Measurements from ENCODE around the gene MED13.
A peak's percentile ranks its signal among the peaks of the same experiment; 100 is the strongest.

MED13 gene

DNA sequence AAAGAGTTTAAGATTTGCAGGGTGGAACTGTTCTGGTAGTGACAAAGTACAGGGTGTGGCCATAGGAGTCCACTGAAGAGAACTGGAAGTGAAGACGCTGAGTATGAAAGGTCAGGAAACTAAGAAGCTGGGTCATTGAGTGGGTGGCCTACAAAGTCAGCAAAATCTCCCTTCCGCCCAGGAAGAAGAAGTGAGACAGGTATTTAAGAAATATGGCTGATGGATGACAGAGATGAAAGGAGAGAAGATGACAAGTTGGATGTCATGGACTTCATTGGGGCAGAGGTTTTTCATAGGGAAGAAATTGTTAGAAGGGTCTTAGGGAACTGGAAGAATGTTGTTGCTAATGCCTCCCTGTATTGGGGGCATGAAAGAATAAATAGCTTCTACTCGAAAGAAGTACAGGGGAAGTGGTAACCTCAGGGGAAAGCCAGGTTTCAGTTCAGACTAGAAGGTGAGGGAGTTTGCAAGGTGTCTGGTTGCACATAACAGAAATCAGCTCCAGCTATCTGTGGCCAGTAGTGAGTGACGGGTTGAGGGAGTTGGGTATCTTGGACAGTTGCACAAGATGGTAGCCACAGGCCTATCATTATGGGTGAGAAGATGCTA lies 33.6 kb upstream of the MED13 start:
- no peak overlapping the region for H3K4me3 Mint-ChIP-seq
- ATAC-seq (peak; percentile 68), DNase-seq (no peak)
- H3K36me3 Mint-ChIP-seq (ENCODE audit: low read depth), result no peaks in the 10 kb centered on the region
- peak overlapping the region; percentile 24 for H3K27ac Mint-ChIP-seq
- no peaks in the 10 kb centered on the region for H3K9me3 Mint-ChIP-seq
- peaks cover 4% of the 10 kb centered on the region for H3K27me3 Mint-ChIP-seq
- H3K4me1 Mint-ChIP-seq, result peaks cover 18% of the 10 kb centered on the region

GRCh38 chr17:62096401-62096670 lies 31.3 kb upstream of the MED13 start:
- no peak for DNase-seq
- Mint-ChIP-seq H3K27ac (no peak overlapping the region), H3K4me3 (no peak overlapping the region), H3K36me3 (ENCODE audit: low read depth) (no peaks in the 10 kb centered on the region), H3K27me3 (peaks cover 4% of the 10 kb centered on the region), H3K9me3 (no peaks in the 10 kb centered on the region), H3K4me1 (peaks cover 27% of the 10 kb centered on the region)
- ATAC-seq, result no peak

GRCh38 chr17:62094175-62094574 lies 29.1 kb upstream of the MED13 start:
- DNase-seq, result no peak
- Mint-ChIP-seq H3K4me3 (no peak overlapping the region), H3K27me3 (peaks cover 4% of the 10 kb centered on the region), H3K4me1 (peaks cover 26% of the 10 kb centered on the region), H3K27ac (no peak overlapping the region), H3K36me3 (ENCODE audit: low read depth) (no peaks in the 10 kb centered on the region), H3K9me3 (no peaks in the 10 kb centered on the region)
- ATAC-seq, result no peak

- H3K27me3 Mint-ChIP-seq, result peaks cover 4% of the 10 kb centered on the region
- DNase-seq (no peak), ATAC-seq (peak; percentile 100)
- no peak overlapping the region for H3K27ac Mint-ChIP-seq
- no peak overlapping the region for H3K4me3 Mint-ChIP-seq
- H3K36me3 Mint-ChIP-seq (ENCODE audit: low read depth), result no peaks in the 10 kb centered on the region
- H3K4me1 Mint-ChIP-seq, result peaks cover 19% of the 10 kb centered on the region
- H3K9me3 Mint-ChIP-seq, result no peaks in the 10 kb centered on the region
Observed at GRCh38 chr17:62093188-62094155, 28.4 kb upstream of the MED13 start.

- Mint-ChIP-seq H3K27me3 (peaks cover 3% of the 10 kb centered on the region), H3K27ac (no peak overlapping the region), H3K4me3 (no peak overlapping the region), H3K36me3 (ENCODE audit: low read depth) (no peaks in the 10 kb centered on the region), H3K4me1 (peaks cover 15% of the 10 kb centered on the region), H3K9me3 (no peaks in the 10 kb centered on the region)
- no peak for ATAC-seq
- DNase-seq, result no peak
Observed at GRCh38 chr17:62092784-62093183, 27.7 kb upstream of the MED13 start.

DNA sequence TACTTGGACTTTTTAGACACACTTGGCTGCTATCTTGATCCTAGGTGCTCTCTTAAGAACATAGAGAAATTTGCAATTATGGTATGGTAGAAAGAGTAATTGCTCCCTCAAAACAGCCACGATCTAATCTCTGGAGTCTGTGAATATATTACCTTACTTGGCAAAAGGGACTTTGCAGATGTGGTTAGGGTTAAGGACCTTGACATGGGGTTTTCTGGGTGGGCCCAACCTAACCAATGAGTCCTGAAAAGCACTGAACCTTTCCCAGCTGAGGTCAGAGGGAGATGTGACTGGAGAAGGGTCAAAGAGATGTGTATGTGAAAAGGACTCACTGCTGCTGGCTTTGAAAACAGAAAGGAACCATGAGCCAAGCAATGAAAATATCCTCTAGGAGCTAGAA lies 26.7 kb upstream of the MED13 start:
- DNase-seq, result no peak
- H3K27me3 Mint-ChIP-seq, result no peaks in the 10 kb centered on the region
- peaks cover 12% of the 10 kb centered on the region for H3K4me1 Mint-ChIP-seq
- no peaks in the 10 kb centered on the region for H3K9me3 Mint-ChIP-seq
- H3K4me3 Mint-ChIP-seq, result no peak overlapping the region
- H3K36me3 Mint-ChIP-seq (ENCODE audit: low read depth), result no peaks in the 10 kb centered on the region
- no peak for ATAC-seq
- no peak overlapping the region for H3K27ac Mint-ChIP-seq

GRCh38 chr17:62090868-62091267 lies 25.8 kb upstream of the MED13 start:
- Mint-ChIP-seq H3K4me3 (no peak overlapping the region), H3K27me3 (no peaks in the 10 kb centered on the region), H3K9me3 (no peaks in the 10 kb centered on the region), H3K36me3 (ENCODE audit: low read depth) (no peaks in the 10 kb centered on the region), H3K4me1 (peaks cover 14% of the 10 kb centered on the region), H3K27ac (no peak overlapping the region)
- DNase-seq (no peak), ATAC-seq (no peak)

- Mint-ChIP-seq H3K4me1 (peaks cover 19% of the 10 kb centered on the region), H3K36me3 (ENCODE audit: low read depth) (no peaks in the 10 kb centered on the region), H3K27ac (no peak overlapping the region), H3K4me3 (no peak overlapping the region), H3K27me3 (no peaks in the 10 kb centered on the region), H3K9me3 (no peaks in the 10 kb centered on the region)
- DNase-seq (no peak), ATAC-seq (no peak)
Observed at GRCh38 chr17:62090021-62090824, 25.1 kb upstream of the MED13 start.

DNA sequence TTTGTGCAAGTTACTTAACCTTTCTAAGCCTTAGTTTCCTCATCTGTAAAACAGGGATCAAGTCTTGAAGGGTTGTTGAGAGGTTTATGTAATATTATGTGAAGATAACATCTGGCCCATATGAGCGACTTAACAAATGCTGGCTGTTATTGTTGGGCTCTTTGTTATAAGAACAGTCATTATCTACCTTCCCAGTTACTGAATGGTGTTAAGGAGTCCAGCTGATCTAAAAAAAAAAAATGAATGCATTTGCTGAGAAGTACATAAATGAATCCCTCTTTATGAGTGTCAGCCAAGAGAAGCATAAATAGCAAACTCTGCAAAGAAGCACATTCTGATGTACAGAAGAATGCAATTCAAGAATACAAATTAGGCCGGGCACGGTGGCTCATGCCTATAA lies 24.3 kb upstream of the MED13 start:
- Mint-ChIP-seq H3K36me3 (ENCODE audit: low read depth) (no peaks in the 10 kb centered on the region), H3K27ac (no peak overlapping the region), H3K27me3 (no peaks in the 10 kb centered on the region), H3K4me1 (peaks cover 23% of the 10 kb centered on the region), H3K9me3 (no peaks in the 10 kb centered on the region), H3K4me3 (no peak overlapping the region)
- DNase-seq (no peak), ATAC-seq (no peak)

- no peak for DNase-seq
- H3K4me1 Mint-ChIP-seq, result peaks cover 11% of the 10 kb centered on the region
- ATAC-seq, result no peak
- H3K4me3 Mint-ChIP-seq, result no peak overlapping the region
- H3K36me3 Mint-ChIP-seq (ENCODE audit: low read depth), result no peaks in the 10 kb centered on the region
- no peak overlapping the region for H3K27ac Mint-ChIP-seq
- H3K9me3 Mint-ChIP-seq, result no peaks in the 10 kb centered on the region
- no peaks in the 10 kb centered on the region for H3K27me3 Mint-ChIP-seq
Observed at GRCh38 chr17:62086737-62087136, 21.7 kb upstream of the MED13 start.

DNA sequence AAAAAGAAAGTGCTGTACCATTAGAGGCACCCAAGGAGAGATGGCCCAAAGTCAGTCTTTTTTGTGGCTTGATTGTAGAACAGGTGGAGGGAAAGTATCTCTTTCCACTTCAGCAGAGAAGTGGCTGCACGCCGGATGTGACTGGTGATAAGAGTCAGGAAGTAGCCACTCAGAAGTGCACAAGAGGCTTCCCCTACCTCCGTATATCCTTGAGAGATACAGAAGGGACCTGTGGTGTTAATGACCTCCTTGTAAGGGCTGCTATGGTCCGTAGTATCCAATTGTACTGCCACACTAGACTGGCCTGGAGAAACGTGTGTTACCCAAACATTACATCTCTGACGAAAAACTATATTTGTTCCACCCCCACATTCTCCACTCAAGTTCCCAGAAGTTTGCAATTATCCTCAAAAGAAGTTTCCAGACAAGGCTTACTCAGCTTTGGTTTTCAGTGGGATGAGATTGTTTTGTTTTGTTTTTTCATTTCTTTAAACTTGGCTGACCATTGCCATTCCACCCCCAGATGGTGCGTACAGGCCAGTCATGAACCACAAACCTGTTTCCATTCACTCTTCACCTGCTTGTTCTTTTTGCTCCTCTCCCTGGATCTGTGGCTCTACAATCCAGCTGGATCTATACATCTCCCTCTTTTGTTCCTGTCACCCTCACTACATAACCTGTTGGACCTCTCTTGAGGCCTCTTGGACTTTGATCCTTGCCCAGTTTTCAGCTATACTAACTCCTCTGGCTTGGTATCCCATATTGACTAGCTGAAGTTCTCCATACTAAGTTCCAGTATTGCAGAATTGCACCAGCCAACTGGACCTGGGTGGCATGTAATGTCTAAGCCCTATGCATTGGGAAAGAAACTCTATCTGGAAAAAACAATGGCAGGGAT lies 20.7 kb upstream of the MED13 start:
- ATAC-seq (peak; percentile 57), DNase-seq (no peak)
- H3K9me3 Mint-ChIP-seq, result no peaks in the 10 kb centered on the region
- H3K4me1 Mint-ChIP-seq, result peaks cover 11% of the 10 kb centered on the region
- no peak overlapping the region for H3K27ac Mint-ChIP-seq
- no peaks in the 10 kb centered on the region for H3K36me3 Mint-ChIP-seq (ENCODE audit: low read depth)
- H3K27me3 Mint-ChIP-seq, result no peaks in the 10 kb centered on the region
- no peak overlapping the region for H3K4me3 Mint-ChIP-seq

GRCh38 chr17:62084585-62084984 lies 19.5 kb upstream of the MED13 start:
- ATAC-seq (no peak), DNase-seq (no peak)
- no peaks in the 10 kb centered on the region for H3K9me3 Mint-ChIP-seq
- peaks cover 1% of the 10 kb centered on the region for H3K27me3 Mint-ChIP-seq
- peaks cover 11% of the 10 kb centered on the region for H3K4me1 Mint-ChIP-seq
- no peaks in the 10 kb centered on the region for H3K36me3 Mint-ChIP-seq (ENCODE audit: low read depth)
- H3K4me3 Mint-ChIP-seq, result no peak overlapping the region
- H3K27ac Mint-ChIP-seq, result no peak overlapping the region

- Mint-ChIP-seq H3K4me1 (peaks cover 11% of the 10 kb centered on the region), H3K27ac (no peak overlapping the region), H3K36me3 (ENCODE audit: low read depth) (no peaks in the 10 kb centered on the region), H3K27me3 (peaks cover 3% of the 10 kb centered on the region), H3K4me3 (no peak overlapping the region), H3K9me3 (no peaks in the 10 kb centered on the region)
- no peak for ATAC-seq
- no peak for DNase-seq
Observed at GRCh38 chr17:62083651-62084050, 18.6 kb upstream of the MED13 start.

DNA sequence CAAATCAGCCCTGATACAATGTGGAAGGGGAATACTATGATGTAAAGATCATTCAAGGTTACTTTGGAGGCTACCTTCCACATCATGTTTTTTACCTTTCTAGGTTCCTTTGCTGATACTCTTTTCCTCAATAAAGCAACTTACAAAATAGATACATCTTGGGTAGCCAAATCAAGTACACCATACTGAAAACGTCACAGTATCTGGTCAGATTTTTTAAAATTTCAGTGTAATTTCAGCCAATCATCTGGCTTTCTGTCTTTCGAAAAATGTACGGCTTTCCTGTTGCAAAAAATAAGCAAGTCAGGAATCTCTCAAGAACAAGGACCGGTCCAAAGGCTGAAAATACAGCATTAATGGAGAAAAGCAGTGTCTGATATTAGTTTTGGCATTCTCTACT lies 15.6 kb upstream of the MED13 start:
- no peak for ATAC-seq
- H3K27me3 Mint-ChIP-seq, result peaks cover 12% of the 10 kb centered on the region
- H3K4me1 Mint-ChIP-seq, result peaks cover 6% of the 10 kb centered on the region
- no peak for DNase-seq
- H3K4me3 Mint-ChIP-seq, result no peak overlapping the region
- H3K9me3 Mint-ChIP-seq, result no peaks in the 10 kb centered on the region
- no peak overlapping the region for H3K27ac Mint-ChIP-seq
- no peaks in the 10 kb centered on the region for H3K36me3 Mint-ChIP-seq (ENCODE audit: low read depth)
